GM12892 (cell line): ENCODE results near the gene AKT1S1.

Source experiments
- POLR2A ChIP-seq: IDR thresholded peaks from 2 replicates; pipeline ENCODE4 v1.6.1; 2011; ENCODE audit warnings: low read depth, low read length, control low read depth
- POLR2AphosphoS5 ChIP-seq: IDR thresholded peaks from 2 replicates; pipeline ENCODE4 v1.6.1; 2011; ENCODE audit warnings: low read depth, low read length, control low read depth
- TAF1 ChIP-seq: IDR thresholded peaks from 2 replicates; pipeline ENCODE4 v1.6.1; 2011; ENCODE audit warnings: low read depth, mild to moderate bottlenecking, control low read depth, low read length, borderline replicate concordance

- TF ChIP-seq TAF1 (no peak), POLR2A (no peak), POLR2AphosphoS5 (no peak)
These were observed 2.2 kb upstream of the AKT1S1 start for GRCh38 chr19:49879243-49879963.
